GM10266 (cell line): ENCODE data around the gene CXorf38.

ENCODE experiments used
- DNase-seq: peaks from one replicate; pipeline ENCODE4 v3.0.0; 2012; ENCODE audit errors: extremely low spot score
- CTCF ChIP-seq: IDR thresholded peaks from 2 replicates; pipeline ENCODE4 v1.5.1; 2012; ENCODE audit warnings: mild to moderate bottlenecking, low read depth; ENCODE audit not compliant: control insufficient read depth, insufficient read depth; ENCODE audit errors: missing control alignments

The CXorf38 gene

GRCh38 chrX:40647307-40648197 is at the start of gene CXorf38:
CXorf38 (minus strand) TSS chrX:40647561; CDS start chrX:40647520, 41 bp downstream.
- DNase-seq = peak; percentile 89
- TF ChIP-seq CTCF = no peak

GRCh38 chrX:40694802-40695201 is 47.4 kb upstream of the CXorf38 start:
- no peak for TF ChIP-seq CTCF
- no peak for DNase-seq

DNA sequence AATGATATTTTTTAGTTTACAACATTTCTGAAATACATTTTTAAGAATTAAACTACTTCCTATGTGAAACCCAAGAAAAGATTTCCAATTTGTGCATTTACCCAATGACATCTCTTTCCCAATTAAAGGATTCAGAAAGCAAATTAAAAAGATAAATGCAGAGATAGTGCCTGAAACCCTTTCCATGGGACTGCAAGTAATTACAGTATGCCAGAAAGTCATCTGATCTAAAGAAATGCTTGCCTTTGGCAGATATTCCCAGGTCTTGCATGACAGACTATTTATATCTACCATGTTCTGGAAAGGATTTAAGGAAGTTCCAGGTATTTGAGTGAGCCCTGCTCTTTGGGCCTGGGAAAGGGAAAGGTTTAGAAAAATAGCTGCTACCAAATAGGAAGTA is 41.6 kb upstream of the CXorf38 start:
- DNase-seq = no peak
- no peak for TF ChIP-seq CTCF

- DNase-seq = no peak
- no peak for TF ChIP-seq CTCF
Measured at GRCh38 chrX:40687169-40687568, 39.8 kb upstream of the CXorf38 start.

DNA sequence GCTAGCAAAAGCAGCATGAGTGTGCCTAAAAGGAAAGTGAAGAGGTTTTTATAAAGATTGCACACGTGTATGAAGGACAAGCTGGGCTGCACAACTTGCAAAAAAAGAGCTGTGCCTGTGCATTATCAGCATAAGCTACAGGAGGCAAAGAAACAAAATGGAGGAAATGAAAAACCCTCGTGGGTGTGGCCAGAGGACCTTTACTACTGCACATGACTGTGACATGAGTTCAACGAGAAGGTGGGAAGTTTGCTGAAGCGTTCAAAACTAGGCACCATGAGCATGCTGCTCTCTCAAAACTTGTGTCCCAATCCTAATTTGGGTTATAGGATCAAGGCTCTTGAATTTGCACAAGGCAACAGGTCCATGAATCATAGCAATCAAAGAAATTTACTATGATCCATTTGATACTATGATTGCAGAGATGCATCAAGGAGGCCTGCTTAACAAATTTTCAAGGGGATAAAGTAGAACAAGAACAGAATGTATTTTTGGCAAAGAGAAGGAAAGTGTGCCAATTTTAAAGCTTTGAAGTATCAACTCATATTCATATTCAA is 38.1 kb upstream of the CXorf38 start:
- no peak for DNase-seq
- TF ChIP-seq CTCF = no peak

- no peak for DNase-seq
- TF ChIP-seq CTCF = no peak
Measured at GRCh38 chrX:40684092-40684491, 36.7 kb upstream of the CXorf38 start.

GRCh38 chrX:40683245-40683644 is 35.9 kb upstream of the CXorf38 start:
- DNase-seq = no peak
- no peak for TF ChIP-seq CTCF
